Naive B cell (primary cell): ENCODE results near the gene NGEF. TPM values are rescaled to one million over a fixed set of nuclear protein-coding genes. Genes with fewer than 3 reads are reported as not detected.

Experiments used
- ATAC-seq, 2 donors: fragments of 150-1000 bp; cut with Tn5 transposase; 2 replicates each; pipeline ENCODE4 v1.10.0; 2021; ENCODE audit warnings: low read depth in 2 of 2, mild to moderate bottlenecking in 2 of 2, moderate library complexity in 2 of 2
- DNase-seq: peaks from one replicate; pipeline ENCODE4 v3.0.0; 2022
- H3K27ac Mint-ChIP-seq, 6 donors: one replicate each; pipeline ENCODE4 v1.8.0; 2020 to 2022; ENCODE audit warnings: mild to moderate bottlenecking in 6 of 6, mixed read lengths in 6 of 6, moderate library complexity in 5 of 6, inconsistent platforms in 2 of 6
- H3K27me3 Mint-ChIP-seq, 3 donors: one replicate each; pipeline ENCODE4 v1.8.0; 2021 to 2022; ENCODE audit warnings: mixed read lengths in 3 of 3, mild to moderate bottlenecking in 1 of 3
- H3K36me3 Mint-ChIP-seq, 2 donors: one replicate each; pipeline ENCODE4 v1.8.0; 2020 to 2022; ENCODE audit warnings: mixed read lengths in 2 of 2, inconsistent platforms in 1 of 2, mild to moderate bottlenecking in 1 of 2
- H3K4me1 Mint-ChIP-seq, 3 donors: one replicate each; pipeline ENCODE4 v1.8.0; 2020 to 2022; ENCODE audit warnings: mixed read lengths in 3 of 3, inconsistent platforms in 1 of 3, mild to moderate bottlenecking in 1 of 3, moderate library complexity in 1 of 3
- H3K4me3 Mint-ChIP-seq, 8 donors: one replicate each; pipeline ENCODE4 v1.8.0; 2020 to 2022; ENCODE audit warnings: mild to moderate bottlenecking in 8 of 8, mixed read lengths in 8 of 8, moderate library complexity in 8 of 8, inconsistent platforms in 2 of 8
- H3K9me3 Mint-ChIP-seq, 7 donors: one replicate each; pipeline ENCODE4 v1.8.0; 2020 to 2022; ENCODE audit warnings: mixed read lengths in 7 of 7, mild to moderate bottlenecking in 5 of 7, inconsistent platforms in 2 of 7, moderate library complexity in 1 of 7
- polyA plus RNA-seq, 6 donors: library from polyadenylated mRNA; unstranded; fragments of 300-500 nt; fragmentation: Illumina TruSeq; gene quantifications; one replicate each; pipeline ENCODE4 v1.2.3, GENCODE V29; 2021; ENCODE audit warnings: low read depth in 6 of 6

The NGEF gene
- polyA plus RNA-seq, result under 1 TPM in 1 of 6 donors, not detected in 5; 0.74 TPM

- DNase-seq (no peak), ATAC-seq (no peak)
- Mint-ChIP-seq H3K4me3 (peak within 1 kb of the TSS in 2 of 8 donors; percentile 35), H3K4me1 (peaks cover 11 to 18% (median 12%) of the 10 kb centered on the region in 3 donors), H3K27me3 (peaks cover 9 to 42% (median 22%) of the 10 kb centered on the region in 3 donors), H3K36me3 (peaks cover 0 to 13% of the 10 kb centered on the region in 2 donors), H3K9me3 (peaks cover 0 to 6% (median 5%) of the 10 kb centered on the region in 7 donors), H3K27ac (peak within 1 kb of the TSS in 4 of 6 donors; percentile 15 to 79 (median 72))
These were observed at the start of gene NGEF for GRCh38 chr2:233013027-233013461. Gene NGEF (minus strand): TSS chr2:233013256. CDS start chr2:232974890, 38,366 bp downstream.

GRCh38 chr2:233062451-233062850, 49.4 kb upstream of the NGEF start:
- Mint-ChIP-seq H3K9me3 (peaks cover 0 to 4% (median 0%) of the 10 kb centered on the region in 7 donors), H3K4me3 (peak overlapping the region; percentile 73 to 99 (median 96)), H3K4me1 (peaks cover 47 to 70% (median 69%) of the 10 kb centered on the region in 3 donors), H3K27ac (peak overlapping the region in 5 of 6 donors; percentile 65 to 98 (median 92)), H3K27me3 (no peaks in the 10 kb centered on the region), H3K36me3 (peaks cover 0 to 9% of the 10 kb centered on the region in 2 donors)
- ATAC-seq, result no peak
- DNase-seq, result no peak

DNA sequence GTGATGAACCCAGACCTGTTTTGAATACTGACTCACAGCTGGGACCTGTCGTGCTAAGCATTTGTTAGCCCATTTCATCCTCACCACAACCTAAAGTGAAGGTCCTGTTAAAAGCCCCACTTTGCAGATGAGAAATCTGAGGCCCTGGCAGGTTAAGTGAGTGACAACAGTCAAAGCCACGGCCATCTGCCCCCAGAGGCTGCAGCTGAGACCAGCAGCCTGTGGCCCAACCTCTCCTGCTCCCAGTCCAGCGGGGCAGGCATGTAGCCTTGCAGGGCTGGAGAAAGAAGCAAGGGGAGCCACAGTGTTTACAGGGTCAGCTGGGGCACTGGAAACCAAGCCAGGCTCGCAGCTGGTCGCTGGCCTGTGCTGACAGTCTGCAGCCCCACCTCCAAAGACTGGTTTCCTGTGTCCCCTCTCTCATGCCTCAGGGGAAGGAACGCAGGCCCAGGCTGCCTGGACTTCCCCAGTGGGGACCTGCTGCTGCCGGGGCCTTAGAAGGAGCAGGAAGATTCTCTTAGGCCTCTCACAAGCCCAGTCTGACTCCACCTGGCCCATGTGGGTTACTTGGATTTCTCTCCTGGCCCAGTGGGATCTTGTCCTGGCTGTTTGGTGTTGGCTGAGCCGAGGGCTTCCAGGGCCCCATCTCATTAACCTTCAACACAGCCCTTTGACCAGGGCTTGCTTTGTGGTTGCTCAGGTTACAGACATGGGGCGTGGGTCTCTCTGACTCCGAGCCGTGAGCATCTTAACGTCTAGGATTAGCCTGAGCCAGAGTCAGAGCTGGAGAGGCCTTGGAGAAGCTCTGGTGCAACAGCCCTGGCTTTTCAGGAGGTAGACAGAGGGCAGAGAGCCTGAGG, 48.8 kb upstream of the NGEF start:
- Mint-ChIP-seq H3K4me3 (peak overlapping the region; percentile 73 to 99 (median 96)), H3K27ac (peak overlapping the region; percentile 92 to 99 (median 98)), H3K9me3 (peaks cover 0 to 4% (median 0%) of the 10 kb centered on the region in 7 donors), H3K27me3 (no peaks in the 10 kb centered on the region), H3K4me1 (peaks cover 43 to 64% (median 63%) of the 10 kb centered on the region in 3 donors), H3K36me3 (peaks cover 0 to 5% of the 10 kb centered on the region in 2 donors)
- DNase-seq, result no peak
- no peak for ATAC-seq

- Mint-ChIP-seq H3K4me1 (peaks cover 41 to 61% (median 57%) of the 10 kb centered on the region in 3 donors), H3K9me3 (peaks cover 0 to 4% (median 0%) of the 10 kb centered on the region in 7 donors)
- peak; percentile 47 to 53 for ATAC-seq
These were observed 48.0 kb upstream of the NGEF start for GRCh38 chr2:233060980-233061590.

DNA sequence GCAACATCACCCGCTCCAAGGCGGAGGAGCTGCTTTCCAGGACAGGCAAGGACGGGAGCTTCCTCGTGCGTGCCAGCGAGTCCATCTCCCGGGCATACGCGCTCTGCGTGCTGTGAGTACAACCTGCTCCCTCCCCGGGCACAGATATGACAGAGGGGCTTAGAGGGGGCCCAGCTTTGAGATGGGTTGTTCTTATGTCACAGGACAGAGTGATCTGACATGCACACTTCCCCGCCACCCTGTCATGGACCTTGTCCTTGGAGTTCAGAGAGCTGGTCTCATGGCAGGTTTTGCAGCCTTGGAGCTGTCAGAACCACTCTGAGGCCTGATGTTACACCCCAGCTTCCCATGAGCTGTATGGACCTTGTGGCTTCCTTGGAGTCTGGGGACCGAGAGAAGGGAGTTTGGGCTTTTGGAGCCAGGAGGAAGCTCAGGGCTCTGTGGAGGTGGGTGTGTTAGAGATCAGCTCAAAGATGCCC, 47.5 kb upstream of the NGEF start:
- ATAC-seq, result peak; percentile 17 to 20
- Mint-ChIP-seq H3K36me3 (peaks cover 0 to 5% of the 10 kb centered on the region in 2 donors), H3K27ac (peak overlapping the region; percentile 92 to 99 (median 98)), H3K4me3 (peak overlapping the region; percentile 73 to 99 (median 96)), H3K27me3 (no peaks in the 10 kb centered on the region), H3K4me1 (peaks cover 39 to 58% (median 54%) of the 10 kb centered on the region in 3 donors), H3K9me3 (peaks cover 0 to 4% (median 0%) of the 10 kb centered on the region in 7 donors)
- DNase-seq, result no peak

More at GRCh38 chr2:233060980-233061590, 48.0 kb upstream of the NGEF start:
- Mint-ChIP-seq H3K27me3 (no peaks in the 10 kb centered on the region), H3K4me3 (peak overlapping the region; percentile 73 to 99 (median 96)), H3K36me3 (peaks cover 0 to 5% of the 10 kb centered on the region in 2 donors), H3K27ac (peak overlapping the region; percentile 92 to 99 (median 98))
- peak; percentile 77 for DNase-seq

DNA sequence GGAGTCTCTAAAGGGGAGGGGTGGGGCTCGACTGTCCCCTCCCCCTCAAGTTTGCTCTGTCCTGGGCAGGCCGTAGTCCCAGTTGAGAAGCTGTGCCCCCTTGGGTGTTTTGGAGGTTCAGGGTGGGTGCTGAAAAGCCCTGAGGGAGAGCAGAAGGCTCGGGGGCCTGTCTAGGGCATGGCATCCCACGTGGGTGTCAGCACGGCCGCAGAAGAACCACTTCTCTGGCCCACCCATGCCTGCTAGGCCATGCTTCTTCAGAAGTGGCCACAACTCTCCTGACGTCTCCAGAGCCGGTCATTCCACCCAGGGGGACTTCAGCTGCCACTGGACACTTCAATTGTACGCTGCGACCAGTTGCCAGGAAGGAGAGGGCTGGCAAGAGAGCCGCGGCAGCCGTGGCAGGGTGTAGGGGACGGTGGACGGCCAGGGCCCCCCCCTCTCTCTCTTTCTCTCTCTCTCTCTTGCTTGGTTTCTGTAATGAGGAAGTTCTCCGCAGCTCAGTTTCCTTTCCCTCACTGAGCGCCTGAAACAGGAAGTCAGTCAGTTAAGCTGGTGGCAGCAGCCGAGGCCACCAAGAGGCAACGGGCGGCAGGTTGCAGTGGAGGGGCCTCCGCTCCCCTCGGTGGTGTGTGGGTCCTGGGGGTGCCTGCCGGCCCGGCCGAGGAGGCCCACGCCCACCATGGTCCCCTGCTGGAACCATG, 46.9 kb upstream of the NGEF start, which contains the start of gene INPP5D:
Gene INPP5D (plus strand): TSS at position 546 of the 704 bp plus-strand sequence. CDS start 137 bp downstream, at position 683.
- Mint-ChIP-seq H3K36me3 (peaks cover 0 to 5% of the 10 kb centered on the region in 2 donors), H3K4me1 (peaks cover 36 to 55% (median 48%) of the 10 kb centered on the region in 3 donors), H3K4me3 (peak within 1 kb of the TSS; percentile 73 to 99 (median 96)), H3K9me3 (peaks cover 0 to 4% (median 0%) of the 10 kb centered on the region in 7 donors), H3K27ac (peak within 1 kb of the TSS; percentile 92 to 99 (median 98)), H3K27me3 (no peaks in the 10 kb centered on the region)
- ATAC-seq (peak; percentile 80 to 81), DNase-seq (peak; percentile 87)

DNA sequence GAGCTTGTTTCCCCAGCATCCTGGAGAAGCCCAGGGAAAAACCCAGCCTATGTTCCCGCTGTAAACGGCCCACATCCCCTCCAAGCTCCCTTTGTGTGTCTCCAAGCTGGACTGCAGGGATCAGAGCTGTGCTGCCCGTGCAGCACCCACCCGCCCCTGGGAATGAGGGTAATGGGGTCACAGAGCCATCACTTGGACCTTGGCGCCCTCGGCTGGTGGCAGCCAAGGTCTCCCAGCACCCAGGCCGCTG, 46.4 kb upstream of the NGEF start:
- Mint-ChIP-seq H3K9me3 (peaks cover 0 to 4% (median 0%) of the 10 kb centered on the region in 7 donors), H3K27ac (peak overlapping the region; percentile 92 to 99 (median 98)), H3K4me3 (peak overlapping the region; percentile 16 to 99 (median 96)), H3K36me3 (peaks cover 0 to 5% of the 10 kb centered on the region in 2 donors), H3K4me1 (peaks cover 36 to 53% (median 48%) of the 10 kb centered on the region in 3 donors), H3K27me3 (no peaks in the 10 kb centered on the region)
- ATAC-seq, result no peak
- DNase-seq, result no peak

- peaks cover 0 to 5% of the 10 kb centered on the region in 2 donors for H3K36me3 Mint-ChIP-seq
- peaks cover 36 to 53% (median 48%) of the 10 kb centered on the region in 3 donors for H3K4me1 Mint-ChIP-seq
- H3K4me3 Mint-ChIP-seq, result peak overlapping the region; percentile 15 to 99 (median 76)
- DNase-seq, result no peak
- peak overlapping the region in 4 of 6 donors; percentile 30 to 98 (median 90) for H3K27ac Mint-ChIP-seq
- no peaks in the 10 kb centered on the region for H3K27me3 Mint-ChIP-seq
- H3K9me3 Mint-ChIP-seq, result peaks cover 0 to 4% (median 0%) of the 10 kb centered on the region in 7 donors
- ATAC-seq, result no peak
These were observed 45.9 kb upstream of the NGEF start for GRCh38 chr2:233058717-233059546.

- H3K27ac Mint-ChIP-seq, result no peak overlapping the region
- H3K4me1 Mint-ChIP-seq, result peaks cover 25 to 37% (median 33%) of the 10 kb centered on the region in 3 donors
- no peak for DNase-seq
- peak overlapping the region in 1 of 8 donors; percentile 78 for H3K4me3 Mint-ChIP-seq
- peaks cover 0 to 5% of the 10 kb centered on the region in 2 donors for H3K36me3 Mint-ChIP-seq
- H3K9me3 Mint-ChIP-seq, result peaks cover 0 to 4% (median 0%) of the 10 kb centered on the region in 7 donors
- H3K27me3 Mint-ChIP-seq, result no peaks in the 10 kb centered on the region
- ATAC-seq, result no peak
These were observed 44.0 kb upstream of the NGEF start for GRCh38 chr2:233056961-233057605.

DNA sequence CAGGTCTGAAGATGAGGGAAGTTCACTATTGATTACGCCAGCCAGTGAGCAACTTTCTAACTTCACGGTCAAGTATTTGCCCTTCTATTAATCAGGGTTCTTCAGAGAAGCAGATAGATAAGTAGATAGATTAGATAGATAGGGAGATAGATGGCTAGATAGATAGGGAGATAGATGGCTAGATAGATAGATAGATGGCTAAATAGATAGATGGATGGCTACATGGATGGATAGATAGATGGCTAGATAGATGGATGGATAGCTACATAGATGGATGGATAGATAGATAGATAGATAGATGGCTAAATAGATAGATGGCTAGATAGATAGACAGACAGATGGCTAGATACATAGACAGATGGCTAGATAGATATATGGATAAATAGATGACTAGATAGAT, 42.3 kb upstream of the NGEF start:
- no peak for ATAC-seq
- no peak overlapping the region for H3K27ac Mint-ChIP-seq
- peaks cover 0 to 5% of the 10 kb centered on the region in 2 donors for H3K36me3 Mint-ChIP-seq
- H3K4me3 Mint-ChIP-seq, result peak overlapping the region in 1 of 8 donors; percentile 78
- peaks cover 0 to 10% (median 0%) of the 10 kb centered on the region in 3 donors for H3K27me3 Mint-ChIP-seq
- H3K9me3 Mint-ChIP-seq, result peaks cover 0 to 4% (median 0%) of the 10 kb centered on the region in 7 donors
- DNase-seq, result no peak
- H3K4me1 Mint-ChIP-seq, result peaks cover 22 to 32% (median 28%) of the 10 kb centered on the region in 3 donors

DNA sequence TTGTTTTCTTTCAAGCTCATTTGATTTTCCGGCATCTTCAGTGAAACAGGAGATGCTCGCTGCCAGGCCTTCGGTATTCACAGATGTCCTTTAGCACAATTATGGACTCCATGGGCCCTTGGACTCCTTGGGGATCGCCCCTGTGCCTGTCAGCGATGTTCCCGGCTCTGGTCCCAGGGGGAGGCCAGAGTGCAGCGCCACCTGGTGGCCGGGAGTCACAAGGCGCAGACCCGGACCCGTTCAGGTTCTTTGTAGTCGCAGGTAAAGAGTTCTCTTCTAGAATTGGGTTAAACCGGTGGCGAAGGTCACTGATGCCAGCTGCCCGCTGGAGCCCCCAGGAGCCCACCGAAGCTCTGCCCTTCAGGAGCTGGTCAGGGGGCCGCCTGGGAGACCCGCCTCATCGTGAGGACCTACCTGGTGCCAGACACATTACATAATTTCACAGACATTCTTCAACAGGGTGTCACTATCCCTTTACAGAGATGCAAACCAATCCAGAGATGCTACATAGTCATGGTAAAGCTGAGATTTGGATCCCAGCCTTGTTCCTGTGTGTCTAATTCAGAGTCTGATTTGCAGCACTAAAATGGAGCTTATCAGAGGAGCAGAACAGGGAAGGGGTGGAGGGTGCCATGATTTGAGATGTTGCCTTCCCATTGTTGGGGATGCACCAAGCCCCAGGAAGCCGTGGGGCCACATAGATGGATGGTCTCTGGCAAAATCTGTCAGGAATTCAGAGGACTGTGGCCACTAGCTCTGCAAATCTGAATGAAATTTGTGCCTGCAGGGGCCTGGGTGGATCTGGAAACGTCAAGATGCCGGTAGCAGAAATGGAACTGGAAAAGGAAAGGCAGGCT, 41.1 kb upstream of the NGEF start:
- ATAC-seq (peak; percentile 70 to 88), DNase-seq (peak; percentile 64)
- Mint-ChIP-seq H3K9me3 (no peaks in the 10 kb centered on the region), H3K27ac (peak overlapping the region in 3 of 6 donors; percentile 28 to 84 (median 62)), H3K4me3 (peak overlapping the region in 2 of 8 donors; percentile 1 to 7), H3K27me3 (peaks cover 0 to 10% (median 0%) of the 10 kb centered on the region in 3 donors), H3K36me3 (no peaks in the 10 kb centered on the region), H3K4me1 (peaks cover 17 to 24% (median 21%) of the 10 kb centered on the region in 3 donors)
